ENCODE data around the gene GNPNAT1.

The GNPNAT1 gene

DNA sequence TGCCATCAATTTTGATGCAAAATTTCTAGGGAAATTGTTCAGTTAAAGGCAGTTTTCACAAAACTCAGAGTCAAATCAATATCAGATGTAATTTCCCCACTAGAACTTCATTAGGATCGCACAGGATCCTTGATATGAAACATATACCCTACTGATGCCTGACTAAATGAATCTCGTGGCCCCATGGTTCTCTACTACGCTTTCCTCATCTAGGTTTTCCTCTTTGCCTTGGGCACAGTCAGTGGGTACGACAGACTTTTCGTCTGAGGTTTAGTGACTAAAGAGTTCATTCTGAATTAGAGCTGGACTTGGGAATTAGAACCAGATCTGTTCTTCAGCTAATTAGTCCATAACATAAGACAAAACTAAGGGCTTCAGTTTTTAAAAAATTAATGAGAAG, 42.5 kb upstream of the GNPNAT1 start:
- no peak for DNase-seq (ENCODE audit: low read depth in 1 of 2, low spot score in 1 of 2)
- Histone ChIP-seq H3K27me3 (ENCODE audit: insufficient read depth, poor library complexity, severe bottlenecking) (no peaks in the 10 kb centered on the region), H3K27ac (replicated peaks) (no peak overlapping the region), H3K4me3 (replicated peaks; ENCODE audit: insufficient read depth, low read length) (no peak overlapping the region)
- TF ChIP-seq POLR2AphosphoS5 (IDR thresholded peaks at IDR 0.05; ENCODE audit: low read depth) (no peak), CTCF (IDR thresholded peaks at IDR 0.05; ENCODE audit: insufficient read depth, low read length) (no peak)

DNA sequence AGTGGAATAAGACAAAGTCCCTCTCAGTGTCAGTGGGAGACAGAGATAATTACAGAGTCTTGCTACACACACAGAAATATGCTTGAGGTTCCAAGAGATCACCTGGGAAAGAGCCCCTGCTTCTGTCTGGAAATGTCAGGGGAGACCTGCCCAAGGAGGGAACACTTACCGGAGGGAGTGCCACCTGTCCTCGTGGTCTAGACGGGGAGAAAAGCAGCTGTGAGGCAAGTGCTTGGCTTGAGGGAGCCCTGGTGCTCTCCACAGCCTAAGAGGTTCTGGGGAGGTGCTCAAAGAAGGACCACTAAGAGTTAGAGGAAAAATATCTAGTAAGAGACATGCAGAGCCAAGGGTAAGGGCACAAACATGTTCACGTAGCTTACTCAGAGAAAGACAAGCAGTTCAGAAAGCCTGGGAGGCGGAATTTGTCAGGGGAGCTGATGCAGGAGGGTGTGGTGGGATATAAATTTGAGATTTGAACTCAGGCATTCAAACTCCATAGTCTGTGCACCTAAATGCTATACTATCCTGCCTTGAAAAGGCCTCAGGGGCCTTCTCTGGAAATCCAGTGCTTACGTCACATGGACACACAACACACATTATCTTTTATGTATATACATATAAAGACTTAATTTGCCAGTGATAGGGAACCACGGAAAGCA, 38.2 kb upstream of the GNPNAT1 start:
- Histone ChIP-seq H3K4me3 (replicated peaks; ENCODE audit: insufficient read depth, low read length) (no peak overlapping the region), H3K27ac (replicated peaks) (no peak overlapping the region), H3K27me3 (ENCODE audit: insufficient read depth, poor library complexity, severe bottlenecking) (peaks cover under 1% of the 10 kb centered on the region)
- no peak for TF ChIP-seq GABPA (IDR thresholded peaks at IDR 0.05; ENCODE audit: low read depth)
- TF ChIP-seq, protein P1, sequence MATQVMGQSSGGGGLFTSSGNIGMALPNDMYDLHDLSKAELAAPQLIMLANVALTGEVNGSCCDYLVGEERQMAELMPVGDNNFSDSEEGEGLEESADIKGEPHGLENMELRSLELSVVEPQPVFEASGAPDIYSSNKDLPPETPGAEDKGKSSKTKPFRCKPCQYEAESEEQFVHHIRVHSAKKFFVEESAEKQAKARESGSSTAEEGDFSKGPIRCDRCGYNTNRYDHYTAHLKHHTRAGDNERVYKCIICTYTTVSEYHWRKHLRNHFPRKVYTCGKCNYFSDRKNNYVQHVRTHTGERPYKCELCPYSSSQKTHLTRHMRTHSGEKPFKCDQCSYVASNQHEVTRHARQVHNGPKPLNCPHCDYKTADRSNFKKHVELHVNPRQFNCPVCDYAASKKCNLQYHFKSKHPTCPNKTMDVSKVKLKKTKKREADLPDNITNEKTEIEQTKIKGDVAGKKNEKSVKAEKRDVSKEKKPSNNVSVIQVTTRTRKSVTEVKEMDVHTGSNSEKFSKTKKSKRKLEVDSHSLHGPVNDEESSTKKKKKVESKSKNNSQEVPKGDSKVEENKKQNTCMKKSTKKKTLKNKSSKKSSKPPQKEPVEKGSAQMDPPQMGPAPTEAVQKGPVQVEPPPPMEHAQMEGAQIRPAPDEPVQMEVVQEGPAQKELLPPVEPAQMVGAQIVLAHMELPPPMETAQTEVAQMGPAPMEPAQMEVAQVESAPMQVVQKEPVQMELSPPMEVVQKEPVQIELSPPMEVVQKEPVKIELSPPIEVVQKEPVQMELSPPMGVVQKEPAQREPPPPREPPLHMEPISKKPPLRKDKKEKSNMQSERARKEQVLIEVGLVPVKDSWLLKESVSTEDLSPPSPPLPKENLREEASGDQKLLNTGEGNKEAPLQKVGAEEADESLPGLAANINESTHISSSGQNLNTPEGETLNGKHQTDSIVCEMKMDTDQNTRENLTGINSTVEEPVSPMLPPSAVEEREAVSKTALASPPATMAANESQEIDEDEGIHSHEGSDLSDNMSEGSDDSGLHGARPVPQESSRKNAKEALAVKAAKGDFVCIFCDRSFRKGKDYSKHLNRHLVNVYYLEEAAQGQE (IDR thresholded peaks at IDR 0.05; ENCODE audit: insufficient replicate concordance, low read depth) = no peak
- no peak for TF ChIP-seq CTCF (IDR thresholded peaks at IDR 0.05; ENCODE audit: insufficient read depth, low read length)
- TF ChIP-seq POLR2AphosphoS5 (IDR thresholded peaks at IDR 0.05; ENCODE audit: low read depth) = no peak
- no peak for TF ChIP-seq SPI1 (IDR thresholded peaks at IDR 0.05; ENCODE audit: borderline replicate concordance, low read depth)
- no peak for DNase-seq (ENCODE audit: low read depth in 1 of 2, low spot score in 1 of 2)

DNA sequence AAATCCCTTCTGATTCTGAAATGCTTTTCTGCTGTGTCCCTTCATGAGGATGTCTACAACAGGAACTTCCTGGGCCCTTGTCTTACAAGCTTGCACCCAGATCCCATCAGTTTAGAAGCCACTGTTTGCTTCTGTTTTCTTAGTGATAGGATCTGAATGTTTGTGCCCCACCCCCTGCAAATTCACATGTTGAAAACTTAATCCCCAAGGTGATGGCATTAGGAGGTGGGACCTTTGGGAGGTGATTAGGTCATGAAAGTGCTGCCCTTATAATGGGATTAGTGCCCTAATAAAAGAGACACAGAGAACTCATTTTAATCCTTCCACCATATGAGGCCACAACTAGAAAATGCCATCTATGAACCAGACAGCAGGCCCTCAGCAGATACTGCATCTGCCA, 36.0 kb upstream of the GNPNAT1 start:
- peaks cover 9% of the 10 kb centered on the region for H3K27me3 ChIP-seq (ENCODE audit: insufficient read depth, poor library complexity, severe bottlenecking)
- no peak for DNase-seq (ENCODE audit: low read depth in 1 of 2, low spot score in 1 of 2)
- TF ChIP-seq, protein P1 (IDR thresholded peaks at IDR 0.05; ENCODE audit: insufficient replicate concordance, low read depth) = no peak
- TF ChIP-seq SPI1 (IDR thresholded peaks at IDR 0.05; ENCODE audit: borderline replicate concordance, low read depth) = no peak
- no peak for TF ChIP-seq GABPA (IDR thresholded peaks at IDR 0.05; ENCODE audit: low read depth)
- no peak for TF ChIP-seq POLR2AphosphoS5 (IDR thresholded peaks at IDR 0.05; ENCODE audit: low read depth)
- TF ChIP-seq CTCF (IDR thresholded peaks at IDR 0.05; ENCODE audit: insufficient read depth, low read length) = no peak
- H3K4me3 ChIP-seq (replicated peaks; ENCODE audit: insufficient read depth, low read length) = no peak overlapping the region
- no peak overlapping the region for H3K27ac ChIP-seq (replicated peaks)

DNA sequence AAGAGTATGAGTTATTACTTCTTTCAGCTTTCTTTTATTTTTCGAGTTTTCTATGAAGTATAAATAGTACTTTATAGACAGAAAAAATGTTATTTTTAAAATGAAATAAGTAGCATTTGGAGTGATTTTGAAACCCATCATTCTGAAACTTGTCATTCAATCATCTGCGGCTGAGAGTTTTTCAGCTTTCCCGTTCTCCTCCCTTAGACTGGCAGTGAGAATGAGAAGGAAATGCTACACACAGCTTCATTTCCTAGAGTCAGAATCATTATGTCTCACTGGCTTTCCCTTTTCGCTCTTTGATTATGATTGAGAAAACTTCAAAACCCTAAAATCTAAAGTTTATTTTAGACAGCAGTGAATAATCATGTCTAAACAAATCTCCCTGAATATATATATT, 33.7 kb upstream of the GNPNAT1 start:
- Histone ChIP-seq H3K27ac (replicated peaks) (no peak overlapping the region), H3K4me3 (replicated peaks; ENCODE audit: insufficient read depth, low read length) (no peak overlapping the region), H3K27me3 (ENCODE audit: insufficient read depth, poor library complexity, severe bottlenecking) (peaks cover 9% of the 10 kb centered on the region)
- no peak for TF ChIP-seq GABPA (IDR thresholded peaks at IDR 0.05; ENCODE audit: low read depth)
- TF ChIP-seq CTCF (IDR thresholded peaks at IDR 0.05; ENCODE audit: insufficient read depth, low read length) = no peak
- no peak for TF ChIP-seq SPI1 (IDR thresholded peaks at IDR 0.05; ENCODE audit: borderline replicate concordance, low read depth)
- TF ChIP-seq, protein P1 (IDR thresholded peaks at IDR 0.05; ENCODE audit: insufficient replicate concordance, low read depth) = no peak
- TF ChIP-seq POLR2AphosphoS5 (IDR thresholded peaks at IDR 0.05; ENCODE audit: low read depth) = no peak
- DNase-seq (ENCODE audit: low read depth in 1 of 2, low spot score in 1 of 2) = no peak

Measured in HL-60 (cell line).